RWPE2 (cell line): Measurements from ENCODE around the gene PSEN1.

Experiments used
- ATAC-seq: fragments of 200-7000 bp; cut with Tn5 transposase; 3 replicates; pipeline ENCODE4 v1.9.1; 2021; ENCODE audit warnings: low read depth
- DNase-seq: peaks from one replicate; pipeline ENCODE4 v3.0.0-alpha.2; 2020; ENCODE audit warnings: low spot score
- H3K27ac ChIP-seq: fragments of 450-650 bp; 2 replicates; pipeline ENCODE4 v1.5.1; 2017; ENCODE audit warnings: mild to moderate bottlenecking; ENCODE audit not compliant: poor library complexity, severe bottlenecking
- H3K27me3 ChIP-seq: fragments of 250-450 bp; sonication (Bioruptor Pico); 2 replicates; pipeline ENCODE4 v1.5.1; 2021; ENCODE audit warnings: mild to moderate bottlenecking, moderate library complexity; ENCODE audit not compliant: insufficient read depth, poor library complexity, severe bottlenecking
- H3K36me3 ChIP-seq: fragments of 250-450 bp; sonication (Bioruptor Pico); 2 replicates; pipeline ENCODE4 v1.5.1; 2020; ENCODE audit warnings: low read depth, mild to moderate bottlenecking, moderate library complexity
- H3K4me1 ChIP-seq: fragments of 250-450 bp; sonication (Bioruptor Pico); 2 replicates; pipeline ENCODE4 v1.5.1; 2021; ENCODE audit warnings: mild to moderate bottlenecking, moderate library complexity; ENCODE audit not compliant: insufficient read depth, poor library complexity, severe bottlenecking
- H3K4me3 ChIP-seq: fragments of 250-450 bp; sonication (Bioruptor Pico); 2 replicates; pipeline ENCODE4 v1.5.1; 2021; ENCODE audit warnings: mild to moderate bottlenecking, moderate library complexity; ENCODE audit not compliant: severe bottlenecking
- H3K9me3 ChIP-seq: fragments of 250-450 bp; sonication (Bioruptor Pico); 2 replicates; pipeline ENCODE4 v1.5.1; 2021; ENCODE audit warnings: mild to moderate bottlenecking, moderate library complexity; ENCODE audit not compliant: severe bottlenecking
- CTCF ChIP-seq: fragments of 450-650 bp; IDR thresholded peaks from one replicate; pipeline ENCODE4 v1.5.1; 2017; ENCODE audit warnings: mild to moderate bottlenecking, moderate library complexity; ENCODE audit not compliant: poor library complexity, severe bottlenecking

PSEN1 gene

GRCh38 chr14:73237786-73238423 lies 101.6 kb downstream of the PSEN1 start:
- Histone ChIP-seq H3K9me3 (no peaks in the 10 kb centered on the region), H3K27ac (no peak overlapping the region), H3K4me1 (peaks cover 15% of the 10 kb centered on the region), H3K4me3 (peak overlapping the region; percentile 27), H3K27me3 (peaks cover 59% of the 10 kb centered on the region), H3K36me3 (no peaks in the 10 kb centered on the region)
- DNase-seq (peak; percentile 65), ATAC-seq (peak; percentile 31)
- no peak for TF ChIP-seq CTCF

- Histone ChIP-seq H3K9me3 (no peaks in the 10 kb centered on the region), H3K27ac (no peak overlapping the region), H3K4me3 (peak overlapping the region; percentile 27), H3K4me1 (peaks cover 15% of the 10 kb centered on the region), H3K36me3 (no peaks in the 10 kb centered on the region), H3K27me3 (peaks cover 59% of the 10 kb centered on the region)
- TF ChIP-seq CTCF = no peak
- ATAC-seq (peak; percentile 76), DNase-seq (peak; percentile 57)
Observed at GRCh38 chr14:73238424-73238852, 102.1 kb downstream of the PSEN1 start.

- DNase-seq (peak; percentile 50), ATAC-seq (no peak)
- Histone ChIP-seq H3K36me3 (no peaks in the 10 kb centered on the region), H3K27ac (no peak overlapping the region), H3K27me3 (peaks cover 59% of the 10 kb centered on the region), H3K9me3 (no peaks in the 10 kb centered on the region), H3K4me1 (peaks cover 15% of the 10 kb centered on the region), H3K4me3 (peak overlapping the region; percentile 27)
- no peak for TF ChIP-seq CTCF
Observed at GRCh38 chr14:73238941-73239340, 102.6 kb downstream of the PSEN1 start.

- H3K27me3 ChIP-seq = peaks cover 57% of the 10 kb centered on the region
- H3K27ac ChIP-seq = no peak overlapping the region
- H3K9me3 ChIP-seq = no peaks in the 10 kb centered on the region
- ATAC-seq = no peak
- no peak for TF ChIP-seq CTCF
- H3K4me1 ChIP-seq = peaks cover 15% of the 10 kb centered on the region
- no peaks in the 10 kb centered on the region for H3K36me3 ChIP-seq
- peak; percentile 66 for DNase-seq
- H3K4me3 ChIP-seq = no peak overlapping the region
Observed at GRCh38 chr14:73239393-73240241, 103.3 kb downstream of the PSEN1 start.
